ENCODE measurements around the gene LTB4R.

The LTB4R gene

GRCh38 chr14:24304019-24304387 lies 7.3 kb upstream of the LTB4R start:
- no peak for DNase-seq

GRCh38 chr14:24307156-24307574 lies 4.1 kb upstream of the LTB4R start:
- no peak for DNase-seq

GRCh38 chr14:24307575-24308341 lies 3.5 kb upstream of the LTB4R start, which contains the start of gene CIDEB:
Gene CIDEB, minus strand, starts transcription at chr14:24307977. Its CDS starts 119 bp downstream, at chr14:24307858.
- peak; percentile 26 for DNase-seq

- DNase-seq: no peak
Observed at GRCh38 chr14:24308342-24309124, 2.8 kb upstream of the LTB4R start.

GRCh38 chr14:24309538-24310264 lies 1.6 kb upstream of the LTB4R start, which contains the start of gene LTB4R2:
Gene LTB4R2, plus strand, starts transcription at chr14:24310140. Its CDS starts 525 bp downstream, at chr14:24310665.
- DNase-seq: no peak

GRCh38 chr14:24310265-24310645 lies 1.0 kb upstream of the LTB4R start:
- no peak for DNase-seq

GRCh38 chr14:24311837-24312615 lies 724 bp downstream of the LTB4R start:
- no peak for DNase-seq

GRCh38 chr14:24312736-24313507 lies 1.6 kb downstream of the LTB4R start:
- DNase-seq: no peak

- DNase-seq: no peak
Observed at GRCh38 chr14:24313913-24314312, 2.6 kb downstream of the LTB4R start.

- no peak for DNase-seq
Observed at GRCh38 chr14:24314377-24315193, 3.3 kb downstream of the LTB4R start.

- no peak for DNase-seq
Observed at GRCh38 chr14:24315243-24315806, 4.0 kb downstream of the LTB4R start.

- no peak for DNase-seq
Observed at GRCh38 chr14:24315807-24316596, 4.7 kb downstream of the LTB4R start.

- DNase-seq: no peak
Observed at GRCh38 chr14:24316597-24316950, 5.3 kb downstream of the LTB4R start.

- DNase-seq: peak; percentile 64
Observed at GRCh38 chr14:24317141-24317928, 6.0 kb downstream of the LTB4R start.

- DNase-seq: no peak
Observed at GRCh38 chr14:24321212-24321975, 10.1 kb downstream of the LTB4R start.

- DNase-seq: no peak
Observed at GRCh38 chr14:24322672-24323071, 11.4 kb downstream of the LTB4R start.

- no peak for DNase-seq
Observed at GRCh38 chr14:24323341-24323740, 12.0 kb downstream of the LTB4R start.

- DNase-seq: no peak
Observed at GRCh38 chr14:24324024-24324423, 12.7 kb downstream of the LTB4R start.

Measured in NCI-H226 (cell line).